ENCODE measurements around the gene WDR86.

DNA sequence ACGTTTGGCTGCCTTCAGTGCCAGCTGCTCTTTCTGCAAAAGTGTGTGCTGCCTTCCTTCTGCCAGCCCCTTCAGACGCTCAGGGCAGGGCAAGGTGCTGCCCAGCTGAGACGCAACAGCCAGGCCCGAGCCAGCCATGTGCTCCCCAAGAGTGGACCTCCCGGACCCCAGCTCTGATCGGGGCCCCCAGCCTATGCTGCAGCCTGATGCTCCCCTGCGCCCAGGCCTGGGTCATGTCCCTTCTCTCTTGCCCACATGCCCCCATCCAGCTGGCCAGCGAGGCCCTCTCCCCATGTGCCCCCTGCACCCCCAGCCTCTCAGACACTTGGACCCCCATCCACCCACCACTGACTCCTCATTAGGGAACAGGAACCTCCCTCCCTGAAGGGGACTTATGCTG lies 17.8 kb downstream of the WDR86 start:
- TF ChIP-seq, protein P1, sequence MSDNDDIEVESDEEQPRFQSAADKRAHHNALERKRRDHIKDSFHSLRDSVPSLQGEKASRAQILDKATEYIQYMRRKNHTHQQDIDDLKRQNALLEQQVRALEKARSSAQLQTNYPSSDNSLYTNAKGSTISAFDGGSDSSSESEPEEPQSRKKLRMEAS (IDR thresholded peaks at IDR 0.05): no peak
- TF ChIP-seq CTCF (IDR thresholded peaks at IDR 0.05 in 2 of 3, conservative IDR thresholded peaks at IDR 0.05 in 1 of 3; ENCODE audit: borderline replicate concordance in 1 of 3, insufficient read depth in 1 of 3, low read depth in 2 of 3, low read length in 2 of 3) (no peak), EZH2 (IDR thresholded peaks at IDR 0.05) (no peak), JUND (IDR thresholded peaks at IDR 0.05) (no peak), POLR2AphosphoS5 (IDR thresholded peaks at IDR 0.05; ENCODE audit: low read depth, low read length) (no peak), SIN3A (IDR thresholded peaks at IDR 0.05; ENCODE audit: low read depth) (no peak), POLR2A (IDR thresholded peaks at IDR 0.05; ENCODE audit: borderline replicate concordance, extremely low read depth, insufficient read depth, insufficient read length) (no peak), ZNF274 (IDR thresholded peaks at IDR 0.05; ENCODE audit: low read depth, low read length) (no peak), RAD21 (IDR thresholded peaks at IDR 0.05; ENCODE audit: low read depth) (no peak), EGR1 (IDR thresholded peaks at IDR 0.05; ENCODE audit: low read depth) (no peak), FOSL1 (IDR thresholded peaks at IDR 0.05; ENCODE audit: low read depth) (no peak)
- TF ChIP-seq, protein P2, sequence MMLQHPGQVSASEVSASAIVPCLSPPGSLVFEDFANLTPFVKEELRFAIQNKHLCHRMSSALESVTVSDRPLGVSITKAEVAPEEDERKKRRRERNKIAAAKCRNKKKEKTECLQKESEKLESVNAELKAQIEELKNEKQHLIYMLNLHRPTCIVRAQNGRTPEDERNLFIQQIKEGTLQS (IDR thresholded peaks at IDR 0.05): no peak
- TF ChIP-seq, protein P3, sequence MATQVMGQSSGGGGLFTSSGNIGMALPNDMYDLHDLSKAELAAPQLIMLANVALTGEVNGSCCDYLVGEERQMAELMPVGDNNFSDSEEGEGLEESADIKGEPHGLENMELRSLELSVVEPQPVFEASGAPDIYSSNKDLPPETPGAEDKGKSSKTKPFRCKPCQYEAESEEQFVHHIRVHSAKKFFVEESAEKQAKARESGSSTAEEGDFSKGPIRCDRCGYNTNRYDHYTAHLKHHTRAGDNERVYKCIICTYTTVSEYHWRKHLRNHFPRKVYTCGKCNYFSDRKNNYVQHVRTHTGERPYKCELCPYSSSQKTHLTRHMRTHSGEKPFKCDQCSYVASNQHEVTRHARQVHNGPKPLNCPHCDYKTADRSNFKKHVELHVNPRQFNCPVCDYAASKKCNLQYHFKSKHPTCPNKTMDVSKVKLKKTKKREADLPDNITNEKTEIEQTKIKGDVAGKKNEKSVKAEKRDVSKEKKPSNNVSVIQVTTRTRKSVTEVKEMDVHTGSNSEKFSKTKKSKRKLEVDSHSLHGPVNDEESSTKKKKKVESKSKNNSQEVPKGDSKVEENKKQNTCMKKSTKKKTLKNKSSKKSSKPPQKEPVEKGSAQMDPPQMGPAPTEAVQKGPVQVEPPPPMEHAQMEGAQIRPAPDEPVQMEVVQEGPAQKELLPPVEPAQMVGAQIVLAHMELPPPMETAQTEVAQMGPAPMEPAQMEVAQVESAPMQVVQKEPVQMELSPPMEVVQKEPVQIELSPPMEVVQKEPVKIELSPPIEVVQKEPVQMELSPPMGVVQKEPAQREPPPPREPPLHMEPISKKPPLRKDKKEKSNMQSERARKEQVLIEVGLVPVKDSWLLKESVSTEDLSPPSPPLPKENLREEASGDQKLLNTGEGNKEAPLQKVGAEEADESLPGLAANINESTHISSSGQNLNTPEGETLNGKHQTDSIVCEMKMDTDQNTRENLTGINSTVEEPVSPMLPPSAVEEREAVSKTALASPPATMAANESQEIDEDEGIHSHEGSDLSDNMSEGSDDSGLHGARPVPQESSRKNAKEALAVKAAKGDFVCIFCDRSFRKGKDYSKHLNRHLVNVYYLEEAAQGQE (IDR thresholded peaks at IDR 0.05; ENCODE audit: low read depth): no peak

Data from HCT116 (cell line).